Right atrium auricular region (tissue), 2 donors: ENCODE data around the gene FAM98B. TPM values are rescaled to one million over a fixed set of nuclear protein-coding genes. Genes with fewer than 3 reads are reported as not detected.
A peak's percentile ranks its signal among the peaks of the same experiment; 100 is the strongest.

Source experiments
- DNase-seq: peaks from one replicate; pipeline ENCODE4 v3.0.0-alpha.2; 2019; ENCODE audit warnings: low spot score
- H3K27ac ChIP-seq, 2 donors: fragments of 200-600 bp; sonication (generic); 1 replicate in 1 of 2; 2 replicates in 1 of 2; pipeline ENCODE4 v1.5.1; 2016 to 2019
- H3K27me3 ChIP-seq, 2 donors: fragments of 200-600 bp; sonication (generic); one replicate each; pipeline versions ENCODE4 v1.5.1 to v1.6.0; 2017 to 2019
- H3K36me3 ChIP-seq: fragments of 200-600 bp; sonication (generic); one replicate; pipeline ENCODE4 v1.5.1; 2016
- H3K4me1 ChIP-seq, 2 donors: fragments of 200-600 bp; sonication (generic); one replicate each; pipeline versions ENCODE4 v1.5.1 to v1.6.0; 2017 to 2019
- H3K4me3 ChIP-seq, 2 donors: fragments of 200-600 bp; sonication (generic); 1 replicate in 1 of 2; 2 replicates in 1 of 2; pipeline ENCODE4 v1.5.1; 2017 to 2019; ENCODE audit warnings: mild to moderate bottlenecking in 1 of 2, moderate library complexity in 1 of 2
- H3K9me3 ChIP-seq, 2 donors: fragments of 200-600 bp; sonication (generic); one replicate each; pipeline ENCODE4 v1.5.1; 2019
- CTCF ChIP-seq, 2 donors: fragments of 200-600 bp; sonication (generic); IDR thresholded peaks; one replicate each; pipeline ENCODE4 v1.5.1; 2019; ENCODE audit warnings: antibody characterized with exemption in 2 of 2
- total RNA-seq, 2 donors: library from RNA; depleted of rRNA; stranded (reverse); fragments of >200 nt; gene quantifications; one replicate each; pipeline ENCODE4 v1.1.0, GENCODE V29; 2016

Gene FAM98B
- total RNA-seq, 2 donors from 2014 or later, result 9.8 to 13.4 TPM

GRCh38 chr15:38455092-38455491 lies 1.2 kb downstream of the FAM98B start:
- Histone ChIP-seq H3K9me3 (no peaks in the 10 kb centered on the region), H3K4me1 (peaks cover 0 to 10% of the 10 kb centered on the region in 2 donors), H3K36me3 (no peaks in the 10 kb centered on the region), H3K27me3 (no peaks in the 10 kb centered on the region), H3K27ac (peak overlapping the region in 1 of 2 donors; percentile 92), H3K4me3 (peak overlapping the region; percentile 85 to 87)
- no peak for TF ChIP-seq CTCF (IDR thresholded peaks at IDR 0.05)
- DNase-seq, result no peak

GRCh38 chr15:38458646-38459045 lies 4.7 kb downstream of the FAM98B start:
- H3K4me3 ChIP-seq, result no peak overlapping the region
- H3K4me1 ChIP-seq, result peaks cover 0 to 10% of the 10 kb centered on the region in 2 donors
- no peak overlapping the region for H3K27ac ChIP-seq
- DNase-seq, result no peak
- TF ChIP-seq CTCF (IDR thresholded peaks at IDR 0.05), result no peak
- no peaks in the 10 kb centered on the region for H3K9me3 ChIP-seq
- H3K27me3 ChIP-seq, result no peaks in the 10 kb centered on the region
- H3K36me3 ChIP-seq, result no peaks in the 10 kb centered on the region

GRCh38 chr15:38459480-38459879 lies 5.6 kb downstream of the FAM98B start:
- TF ChIP-seq CTCF (IDR thresholded peaks at IDR 0.05), result no peak
- Histone ChIP-seq H3K4me1 (peaks cover 0 to 10% of the 10 kb centered on the region in 2 donors), H3K27ac (no peak overlapping the region), H3K9me3 (no peaks in the 10 kb centered on the region), H3K36me3 (no peaks in the 10 kb centered on the region), H3K4me3 (no peak overlapping the region), H3K27me3 (no peaks in the 10 kb centered on the region)
- no peak for DNase-seq

GRCh38 chr15:38460543-38460942 lies 6.6 kb downstream of the FAM98B start:
- no peaks in the 10 kb centered on the region for H3K36me3 ChIP-seq
- no peaks in the 10 kb centered on the region for H3K9me3 ChIP-seq
- DNase-seq, result no peak
- H3K27ac ChIP-seq, result no peak overlapping the region
- no peak overlapping the region for H3K4me3 ChIP-seq
- H3K27me3 ChIP-seq, result no peaks in the 10 kb centered on the region
- peaks cover 0 to under 1% of the 10 kb centered on the region in 2 donors for H3K4me1 ChIP-seq
- TF ChIP-seq CTCF (IDR thresholded peaks at IDR 0.05), result no peak

- DNase-seq, result no peak
- H3K27ac ChIP-seq, result no peak overlapping the region
- no peaks in the 10 kb centered on the region for H3K36me3 ChIP-seq
- H3K4me3 ChIP-seq, result no peak overlapping the region
- no peaks in the 10 kb centered on the region for H3K4me1 ChIP-seq
- H3K27me3 ChIP-seq, result no peaks in the 10 kb centered on the region
- no peak for TF ChIP-seq CTCF (IDR thresholded peaks at IDR 0.05)
- H3K9me3 ChIP-seq, result no peaks in the 10 kb centered on the region
These were observed 7.3 kb downstream of the FAM98B start for GRCh38 chr15:38461066-38461833.

GRCh38 chr15:38463893-38464292 lies 10.0 kb downstream of the FAM98B start:
- Histone ChIP-seq H3K9me3 (no peaks in the 10 kb centered on the region), H3K4me1 (no peaks in the 10 kb centered on the region), H3K27ac (no peak overlapping the region), H3K4me3 (no peak overlapping the region), H3K27me3 (no peaks in the 10 kb centered on the region), H3K36me3 (no peaks in the 10 kb centered on the region)
- TF ChIP-seq CTCF (IDR thresholded peaks at IDR 0.05), result no peak
- DNase-seq, result no peak
